ENCODE measurements around the gene PPIF.

DNA sequence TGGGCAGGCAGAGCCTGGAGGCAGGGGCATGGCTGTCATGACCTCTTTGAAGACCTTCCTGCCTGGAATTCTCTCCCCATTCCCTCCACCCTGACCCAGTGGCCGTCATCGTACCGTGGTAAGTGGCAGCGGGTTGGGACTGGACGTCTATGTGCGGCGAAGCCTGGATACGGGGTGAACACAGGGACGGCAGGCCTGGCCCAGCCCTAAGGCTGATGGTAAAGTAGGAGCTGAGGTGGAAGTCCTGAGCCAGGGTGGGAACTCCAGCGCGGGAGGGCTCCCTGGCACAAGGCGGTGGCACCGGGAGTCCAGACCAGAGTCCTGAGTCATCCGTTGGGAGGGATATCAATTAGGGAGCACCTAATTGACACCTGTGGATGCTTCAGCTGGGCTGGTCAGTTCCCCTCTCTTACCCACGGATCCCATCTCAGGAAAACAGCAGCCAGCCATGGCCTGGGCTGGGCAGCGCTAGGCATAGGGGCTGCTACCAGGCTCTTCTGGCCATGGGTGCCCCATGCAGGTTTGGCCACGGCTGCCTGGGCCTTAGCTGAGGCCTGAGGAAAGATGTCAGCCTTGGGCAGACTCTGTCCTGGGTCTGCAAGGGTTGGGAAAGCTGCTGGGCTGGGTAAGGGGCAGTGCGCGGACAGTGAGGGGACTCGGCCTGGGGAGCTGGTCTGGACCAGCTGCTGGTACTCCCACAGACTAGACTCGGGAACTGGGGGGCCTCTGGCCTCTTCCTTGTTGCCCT, 3.3 kb downstream of the PPIF start:
- no peak for TF ChIP-seq CTCF (IDR thresholded peaks at IDR 0.05)
- no peak for TF ChIP-seq POLR2A (IDR thresholded peaks at IDR 0.05)
